ENCODE results near the gene KCTD17. TPM values are rescaled to one million over a fixed set of nuclear protein-coding genes. Genes with fewer than 3 reads are reported as not detected.

KCTD17 gene
- total RNA-seq, 4 donors from 2014 or later = 0.59 to 31.7 (median 15.4) TPM

- Histone ChIP-seq H3K27me3 (no peaks in the 10 kb centered on the region), H3K27ac (no peak overlapping the region), H3K36me3 (no peaks in the 10 kb centered on the region), H3K4me3 (no peak overlapping the region), H3K4me1 (no peaks in the 10 kb centered on the region), H3K9me3 (no peaks in the 10 kb centered on the region)
- TF ChIP-seq CTCF (IDR thresholded peaks at IDR 0.05) = no peak
- TF ChIP-seq POLR2A (IDR thresholded peaks at IDR 0.05) = no peak
- no peak for DNase-seq
- intact Hi-C loops (cut with DNase I; ENCODE audit: low total_unique reads) = no loop called here
Measured at GRCh38 chr22:37028692-37029674, 22.6 kb upstream of the KCTD17 start.

- no peak for TF ChIP-seq POLR2A (IDR thresholded peaks at IDR 0.05)
- TF ChIP-seq CTCF (IDR thresholded peaks at IDR 0.05) = no peak
- DNase-seq = no peak
- intact Hi-C loops (cut with DNase I; ENCODE audit: low total_unique reads) = no loop called here
- Histone ChIP-seq H3K4me3 (no peak overlapping the region), H3K27me3 (no peaks in the 10 kb centered on the region), H3K9me3 (no peaks in the 10 kb centered on the region), H3K27ac (no peak overlapping the region), H3K4me1 (no peaks in the 10 kb centered on the region), H3K36me3 (no peaks in the 10 kb centered on the region)
Measured at GRCh38 chr22:37030560-37031281, 20.8 kb upstream of the KCTD17 start.

GRCh38 chr22:37032134-37032534, 19.4 kb upstream of the KCTD17 start:
- Histone ChIP-seq H3K4me3 (no peak overlapping the region), H3K4me1 (no peaks in the 10 kb centered on the region), H3K27me3 (no peaks in the 10 kb centered on the region), H3K27ac (no peak overlapping the region), H3K9me3 (no peaks in the 10 kb centered on the region), H3K36me3 (no peaks in the 10 kb centered on the region)
- intact Hi-C loops (cut with DNase I; ENCODE audit: low total_unique reads) = no loop called here
- no peak for TF ChIP-seq CTCF (IDR thresholded peaks at IDR 0.05)
- no peak for TF ChIP-seq POLR2A (IDR thresholded peaks at IDR 0.05)
- no peak for DNase-seq

GRCh38 chr22:37032535-37033460, 18.7 kb upstream of the KCTD17 start:
- Histone ChIP-seq H3K4me3 (no peak overlapping the region), H3K9me3 (no peaks in the 10 kb centered on the region), H3K27ac (no peak overlapping the region), H3K4me1 (no peaks in the 10 kb centered on the region), H3K27me3 (no peaks in the 10 kb centered on the region), H3K36me3 (no peaks in the 10 kb centered on the region)
- peak; percentile 59 to 64 for DNase-seq
- TF ChIP-seq POLR2A (IDR thresholded peaks at IDR 0.05) (no peak), CTCF (IDR thresholded peaks at IDR 0.05) (no peak)
- intact Hi-C loops (cut with DNase I; ENCODE audit: low total_unique reads) = no loop called here
